Astrocyte of the spinal cord (primary cell): ENCODE measurements around the gene MICAL1.

Source experiments
- DNase-seq: peaks from one replicate; pipeline ENCODE4 v3.0.0; 2011; ENCODE audit warnings: low read depth, low spot score
- H3K4me3 ChIP-seq: 2 replicates; pipeline ENCODE4 v1.5.1; 2011; ENCODE audit warnings: low read depth, mild to moderate bottlenecking, low read length, moderate library complexity
- CTCF ChIP-seq: IDR thresholded peaks from 2 replicates; pipeline ENCODE4 v1.5.1; 2012; ENCODE audit warnings: low read depth, mild to moderate bottlenecking, low read length, inconsistent platforms
- in situ Hi-C: cut with HindIII; loops from 2 replicates; pipeline ENCODE4 v1.10.0; 2017; ENCODE audit warnings: low sequenced_read_pairs

The MICAL1 gene

GRCh38 chr6:109454496-109455436, 806 bp downstream of the MICAL1 start:
- no peak for TF ChIP-seq CTCF
- in situ Hi-C loops = no loop called here
- DNase-seq = peak; percentile 47
- H3K4me3 ChIP-seq = peak overlapping the region; percentile 89

- no peak for DNase-seq
- H3K4me3 ChIP-seq = peak overlapping the region; percentile 89
- in situ Hi-C loops = no loop called here
- TF ChIP-seq CTCF = no peak
These were observed 1.7 kb downstream of the MICAL1 start for GRCh38 chr6:109453594-109454495.

GRCh38 chr6:109453156-109453555, 2.4 kb downstream of the MICAL1 start:
- H3K4me3 ChIP-seq = no peak overlapping the region
- DNase-seq = no peak
- TF ChIP-seq CTCF = no peak
- in situ Hi-C loops = no loop called here

- no peak for TF ChIP-seq CTCF
- in situ Hi-C loops = no loop called here
- no peak for DNase-seq
- H3K4me3 ChIP-seq = no peak overlapping the region
These were observed 3.4 kb downstream of the MICAL1 start for GRCh38 chr6:109452181-109452580.

GRCh38 chr6:109451376-109451775, 4.2 kb downstream of the MICAL1 start:
- DNase-seq = no peak
- TF ChIP-seq CTCF = no peak
- in situ Hi-C loops = no loop called here
- no peak overlapping the region for H3K4me3 ChIP-seq

GRCh38 chr6:109450801-109451200, 4.8 kb downstream of the MICAL1 start:
- no peak overlapping the region for H3K4me3 ChIP-seq
- no peak for TF ChIP-seq CTCF
- no peak for DNase-seq
- in situ Hi-C loops = no loop called here
